Osteocyte (in vitro differentiated cells): ENCODE data around the gene MSTN. TPM values are rescaled to one million over a fixed set of nuclear protein-coding genes. Genes with fewer than 3 reads are reported as not detected.
"Not testable (repeated sequence)": the region's sequence is repeated elsewhere in the genome, so short reads cannot be mapped to it uniquely, and the experiment has no call there.

Source experiments
- DNase-seq: peaks from one replicate; pipeline ENCODE4 v3.0.0; 2021; ENCODE audit warnings: mixed read lengths; ENCODE audit not compliant: unreplicated experiment; ENCODE audit errors: extremely low spot score
- H3K27ac Mint-ChIP-seq: one replicate; pipeline ENCODE4 v1.8.0; 2021; ENCODE audit warnings: mild to moderate bottlenecking, mixed read lengths; ENCODE audit not compliant: unreplicated experiment
- H3K27me3 Mint-ChIP-seq: one replicate; pipeline ENCODE4 v1.8.0; 2021; ENCODE audit warnings: mixed read lengths; ENCODE audit not compliant: unreplicated experiment
- H3K36me3 Mint-ChIP-seq: one replicate; pipeline ENCODE4 v1.8.0; 2021; ENCODE audit warnings: mixed read lengths; ENCODE audit not compliant: unreplicated experiment
- H3K4me1 Mint-ChIP-seq: one replicate; pipeline ENCODE4 v1.8.0; 2021; ENCODE audit warnings: mixed read lengths; ENCODE audit not compliant: unreplicated experiment
- H3K4me3 Mint-ChIP-seq: one replicate; pipeline ENCODE4 v1.8.0; 2021; ENCODE audit warnings: mild to moderate bottlenecking, moderate library complexity, mixed read lengths; ENCODE audit not compliant: unreplicated experiment
- H3K9me3 Mint-ChIP-seq: one replicate; pipeline ENCODE4 v1.8.0; 2021; ENCODE audit warnings: mixed read lengths; ENCODE audit not compliant: unreplicated experiment
- total RNA-seq: library from RNA; stranded (reverse); gene quantifications from 2 replicates; pipeline ENCODE4 v1.2.1, GENCODE V29; 2021
- TF ChIP-seq, protein P1 (sequence below): fragments of 200-600 bp; sonication (generic); IDR thresholded peaks from 2 replicates; pipeline ENCODE4 v1.5.0; 2021; ENCODE audit warnings: antibody characterized with exemption, mild to moderate bottlenecking, moderate library complexity

Gene MSTN
- total RNA-seq, 1 donor from 2014 or later, result 0.89 TPM

DNA sequence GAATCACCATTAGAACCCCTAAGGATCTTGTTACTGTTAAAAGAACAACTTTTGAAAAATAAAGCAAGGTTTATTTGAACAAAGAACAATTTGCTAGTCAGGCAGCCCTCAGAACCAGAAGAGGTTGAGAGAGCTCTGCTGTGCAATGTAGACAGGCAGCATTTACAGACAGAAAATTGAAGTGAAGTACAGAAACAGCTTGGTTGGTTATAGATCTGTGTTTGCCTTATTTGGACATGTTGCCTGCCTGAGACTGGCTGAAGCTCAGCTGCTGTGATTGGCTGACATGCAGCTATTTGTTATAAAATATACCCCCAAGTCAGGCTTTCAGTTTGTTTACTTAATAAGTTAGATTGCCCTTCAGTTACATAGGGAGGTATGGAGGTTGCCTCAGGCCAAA lies 12.5 kb downstream of the MSTN start:
- Mint-ChIP-seq H3K9me3 (no peaks in the 10 kb centered on the region), H3K36me3 (no peaks in the 10 kb centered on the region), H3K4me3 (no peak overlapping the region), H3K27ac (no peak overlapping the region), H3K27me3 (no peaks in the 10 kb centered on the region), H3K4me1 (peaks cover 5% of the 10 kb centered on the region)
- TF ChIP-seq, protein P1, sequence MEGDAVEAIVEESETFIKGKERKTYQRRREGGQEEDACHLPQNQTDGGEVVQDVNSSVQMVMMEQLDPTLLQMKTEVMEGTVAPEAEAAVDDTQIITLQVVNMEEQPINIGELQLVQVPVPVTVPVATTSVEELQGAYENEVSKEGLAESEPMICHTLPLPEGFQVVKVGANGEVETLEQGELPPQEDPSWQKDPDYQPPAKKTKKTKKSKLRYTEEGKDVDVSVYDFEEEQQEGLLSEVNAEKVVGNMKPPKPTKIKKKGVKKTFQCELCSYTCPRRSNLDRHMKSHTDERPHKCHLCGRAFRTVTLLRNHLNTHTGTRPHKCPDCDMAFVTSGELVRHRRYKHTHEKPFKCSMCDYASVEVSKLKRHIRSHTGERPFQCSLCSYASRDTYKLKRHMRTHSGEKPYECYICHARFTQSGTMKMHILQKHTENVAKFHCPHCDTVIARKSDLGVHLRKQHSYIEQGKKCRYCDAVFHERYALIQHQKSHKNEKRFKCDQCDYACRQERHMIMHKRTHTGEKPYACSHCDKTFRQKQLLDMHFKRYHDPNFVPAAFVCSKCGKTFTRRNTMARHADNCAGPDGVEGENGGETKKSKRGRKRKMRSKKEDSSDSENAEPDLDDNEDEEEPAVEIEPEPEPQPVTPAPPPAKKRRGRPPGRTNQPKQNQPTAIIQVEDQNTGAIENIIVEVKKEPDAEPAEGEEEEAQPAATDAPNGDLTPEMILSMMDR, result no peak
- DNase-seq, result no peak

GRCh38 chr2:190044866-190045265 lies 17.7 kb downstream of the MSTN start:
- TF ChIP-seq, protein P1, result no peak
- Mint-ChIP-seq H3K36me3 (no peaks in the 10 kb centered on the region), H3K27me3 (peaks cover 5% of the 10 kb centered on the region), H3K4me1 (peaks cover 2% of the 10 kb centered on the region), H3K4me3 (no peak overlapping the region), H3K27ac (no peak overlapping the region), H3K9me3 (no peaks in the 10 kb centered on the region)
- DNase-seq, result no peak

DNA sequence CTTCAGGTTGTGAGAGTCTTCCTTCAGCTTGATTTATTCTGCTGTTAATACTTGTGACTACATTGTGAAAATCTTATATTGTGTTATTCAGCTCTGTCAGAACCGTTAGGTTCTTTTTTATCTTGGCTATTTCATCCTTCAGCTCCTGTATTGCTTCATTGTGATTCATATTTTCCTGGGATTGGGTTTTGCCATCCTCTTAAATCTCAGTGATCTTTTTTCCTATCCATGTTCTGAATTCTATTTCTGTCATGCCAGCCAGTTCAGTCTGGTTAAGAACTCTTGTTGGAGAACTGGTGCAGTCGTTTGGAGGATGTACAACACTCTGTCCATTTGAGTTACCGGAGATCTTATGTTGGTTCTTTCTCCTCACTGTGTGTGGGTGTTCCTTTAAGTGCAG lies 19.1 kb downstream of the MSTN start:
- Mint-ChIP-seq H3K4me1 (no peaks in the 10 kb centered on the region), H3K36me3 (no peaks in the 10 kb centered on the region), H3K27me3 (peaks cover 5% of the 10 kb centered on the region), H3K9me3 (no peaks in the 10 kb centered on the region), H3K27ac (no peak overlapping the region), H3K4me3 (no peak overlapping the region)
- TF ChIP-seq, protein P1, result no peak
- DNase-seq, result no peak

GRCh38 chr2:190036071-190036470 lies 26.5 kb downstream of the MSTN start:
- H3K27me3 Mint-ChIP-seq, result peaks cover 2% of the 10 kb centered on the region
- no peak for DNase-seq
- no peaks in the 10 kb centered on the region for H3K36me3 Mint-ChIP-seq
- TF ChIP-seq, protein P1, result no peak
- no peak overlapping the region for H3K4me3 Mint-ChIP-seq
- no peaks in the 10 kb centered on the region for H3K9me3 Mint-ChIP-seq
- no peak overlapping the region for H3K27ac Mint-ChIP-seq
- no peaks in the 10 kb centered on the region for H3K4me1 Mint-ChIP-seq

- not testable (repeated sequence) for DNase-seq, H3K4me3 Mint-ChIP-seq, H3K27ac Mint-ChIP-seq, H3K4me1 Mint-ChIP-seq, H3K36me3 Mint-ChIP-seq, H3K27me3 Mint-ChIP-seq, H3K9me3 Mint-ChIP-seq
These were observed 28.1 kb downstream of the MSTN start for GRCh38 chr2:190034417-190034816.

GRCh38 chr2:190031969-190032618 lies 30.4 kb downstream of the MSTN start:
- no peaks in the 10 kb centered on the region for H3K9me3 Mint-ChIP-seq
- no peak overlapping the region for H3K27ac Mint-ChIP-seq
- peaks cover 5% of the 10 kb centered on the region for H3K27me3 Mint-ChIP-seq
- DNase-seq, result no peak
- H3K36me3 Mint-ChIP-seq, result no peaks in the 10 kb centered on the region
- H3K4me1 Mint-ChIP-seq, result no peaks in the 10 kb centered on the region
- TF ChIP-seq, protein P1, result no peak
- no peak overlapping the region for H3K4me3 Mint-ChIP-seq
